IPS DF 6.9 (cell line): ENCODE results near the gene CD52.

ENCODE experiments used
- DNase-seq: peaks from one replicate; pipeline ENCODE4 v3.0.0-alpha.2; 2013; ENCODE audit warnings: low read depth, low spot score
- H3K27ac ChIP-seq: one replicate; pipeline ENCODE4 v1.5.1; 2013; ENCODE audit warnings: low read length, control low read depth
- H3K27me3 ChIP-seq: 2 replicates; pipeline ENCODE4 v1.6.1; 2013; ENCODE audit warnings: mild to moderate bottlenecking, low read length; ENCODE audit not compliant: control insufficient read depth, insufficient read depth
- H3K36me3 ChIP-seq: 2 replicates; pipeline ENCODE4 v1.6.1; 2013; ENCODE audit warnings: low read length; ENCODE audit not compliant: control insufficient read depth, insufficient read depth
- H3K4me1 ChIP-seq: 2 replicates; pipeline ENCODE4 v1.6.1; 2013; ENCODE audit warnings: low read length; ENCODE audit not compliant: control insufficient read depth, insufficient read depth
- H3K4me3 ChIP-seq: 2 replicates; pipeline ENCODE4 v1.5.1; 2013; ENCODE audit warnings: mild to moderate bottlenecking, low read length
- H3K9me3 ChIP-seq: 2 replicates; pipeline ENCODE4 v1.6.1; 2013; ENCODE audit warnings: low read length, inconsistent platforms; ENCODE audit not compliant: control insufficient read depth, insufficient read depth
- WGBS: extraction: QIAGEN DNeasy Blood & Tissue Kit; methylation state at CpG from one replicate; pipeline ENCODE4 v1.1.7; 2013; ENCODE audit warnings: mixed read lengths, missing lambda C conversion rate; ENCODE audit not compliant: insufficient read length, insufficient coverage; 5-methylcytosine and 5-hydroxymethylcytosine counted together

CD52 gene

DNA sequence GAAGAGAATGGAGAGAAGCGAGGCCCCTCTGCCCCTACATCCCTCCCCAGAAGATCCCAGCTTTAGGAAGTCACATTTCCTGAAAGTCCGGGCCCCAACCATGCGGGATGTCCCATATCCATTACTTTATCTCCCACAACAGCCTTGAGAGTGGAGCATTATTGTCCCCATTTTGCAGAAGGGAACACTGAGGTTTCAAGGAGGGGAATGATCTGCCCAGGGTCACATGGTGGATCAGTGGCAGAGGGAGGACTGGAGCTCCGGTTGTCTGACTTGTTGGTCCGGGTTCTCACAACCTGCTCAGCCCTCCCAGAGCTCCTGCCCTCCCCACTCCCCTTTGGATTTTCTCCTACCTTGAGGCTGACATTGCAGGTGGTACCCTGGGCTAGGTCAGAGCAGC is 38.3 kb downstream of the CD52 start:
- no peaks in the 10 kb centered on the region for H3K36me3 ChIP-seq
- no CpG with 5 or more reads among the region's 5 CpGs for WGBS
- no peak for DNase-seq
- H3K9me3 ChIP-seq, result no peaks in the 10 kb centered on the region
- no peaks in the 10 kb centered on the region for H3K27me3 ChIP-seq
- peaks cover 2% of the 10 kb centered on the region; the same call in 1 of the 2 replicates for H3K4me1 ChIP-seq
- no peak overlapping the region for H3K4me3 ChIP-seq
- no peak overlapping the region for H3K27ac ChIP-seq

DNA sequence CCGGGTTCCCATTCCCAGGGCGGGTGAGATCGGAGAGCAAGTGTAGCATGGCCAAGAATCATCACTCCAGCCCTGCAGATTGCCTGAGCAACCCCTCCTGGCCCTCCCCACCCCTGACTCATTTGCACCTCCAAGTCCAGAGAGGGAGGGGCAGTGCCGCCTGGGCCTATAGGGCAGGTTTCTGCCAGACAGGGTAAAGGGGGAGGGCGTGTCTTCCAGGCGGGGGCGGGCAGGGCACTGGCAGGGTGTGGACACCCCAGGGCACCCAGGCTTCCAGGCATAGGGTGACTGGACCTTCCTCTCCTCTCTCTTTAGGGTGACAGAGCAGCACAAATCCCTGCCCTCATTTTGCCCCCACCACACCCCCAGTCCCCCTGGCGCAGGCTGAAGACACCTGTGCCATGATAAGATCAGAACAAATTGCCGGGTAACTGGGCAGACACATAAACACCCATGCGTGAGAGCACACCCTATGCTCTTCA is 39.4 kb downstream of the CD52 start:
- no peak for DNase-seq
- WGBS, result no CpG with 5 or more reads among the region's 10 CpGs

GRCh38 chr1:26358411-26359384 is 40.9 kb downstream of the CD52 start:
- Histone ChIP-seq H3K9me3 (no peaks in the 10 kb centered on the region), H3K27ac (no peak overlapping the region), H3K4me1 (peaks cover 2% of the 10 kb centered on the region; the same call in 1 of the 2 replicates), H3K36me3 (no peaks in the 10 kb centered on the region), H3K4me3 (no peak overlapping the region), H3K27me3 (no peaks in the 10 kb centered on the region)
- no peak for DNase-seq
- WGBS, result no CpG with 5 or more reads among the region's 15 CpGs

More for the DNA sequence above, 39.4 kb downstream of the CD52 start:
- H3K4me3 ChIP-seq, result no peak overlapping the region
- H3K27me3 ChIP-seq, result no peaks in the 10 kb centered on the region
- H3K36me3 ChIP-seq, result no peaks in the 10 kb centered on the region
- H3K4me1 ChIP-seq, result peaks cover 2% of the 10 kb centered on the region; the same call in 1 of the 2 replicates
- H3K27ac ChIP-seq, result no peak overlapping the region
- H3K9me3 ChIP-seq, result no peaks in the 10 kb centered on the region

GRCh38 chr1:26359981-26360806 is 42.4 kb downstream of the CD52 start:
- no peaks in the 10 kb centered on the region for H3K9me3 ChIP-seq
- H3K4me3 ChIP-seq, result peak overlapping the region; percentile 27; the same call in 1 of the 2 replicates
- H3K36me3 ChIP-seq, result no peaks in the 10 kb centered on the region
- WGBS, result no CpG with 5 or more reads among the region's 67 CpGs
- H3K4me1 ChIP-seq, result peaks cover 2% of the 10 kb centered on the region; the same call in 1 of the 2 replicates
- no peak for DNase-seq
- no peaks in the 10 kb centered on the region for H3K27me3 ChIP-seq
- H3K27ac ChIP-seq, result no peak overlapping the region

- Histone ChIP-seq H3K36me3 (no peaks in the 10 kb centered on the region), H3K27ac (no peak overlapping the region), H3K4me1 (peaks cover 2% of the 10 kb centered on the region; the same call in 1 of the 2 replicates), H3K4me3 (peak overlapping the region; percentile 27; the same call in 1 of the 2 replicates), H3K27me3 (no peaks in the 10 kb centered on the region), H3K9me3 (no peaks in the 10 kb centered on the region)
- no CpG with 5 or more reads among the region's 27 CpGs for WGBS
- no peak for DNase-seq
Measured at GRCh38 chr1:26360807-26361604, 43.2 kb downstream of the CD52 start.

DNA sequence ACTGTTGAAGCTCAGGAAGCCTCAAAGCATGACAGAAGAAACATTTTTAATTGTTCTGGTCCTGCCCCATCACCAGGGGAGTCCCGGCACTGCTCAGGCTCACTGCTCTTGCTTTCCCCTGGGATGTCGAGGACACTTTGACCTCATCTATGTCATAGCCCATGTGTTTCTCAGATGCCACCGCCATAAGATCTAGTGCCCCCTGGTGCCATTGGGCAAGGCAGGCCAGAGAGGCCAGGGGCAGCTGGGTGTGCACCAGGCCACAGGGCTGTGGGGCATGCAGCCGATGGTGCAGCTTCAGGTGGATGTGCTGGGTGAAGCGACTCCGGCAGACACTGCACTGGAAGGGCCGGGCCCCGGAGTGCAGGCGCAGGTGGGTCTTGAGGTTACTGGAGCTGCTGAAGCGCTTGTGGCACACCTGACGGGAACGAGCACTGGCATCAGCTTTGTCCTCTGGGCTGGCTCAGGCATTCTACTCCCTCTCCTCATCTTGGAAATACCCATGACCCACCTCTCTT is 43.9 kb downstream of the CD52 start:
- Histone ChIP-seq H3K9me3 (no peaks in the 10 kb centered on the region), H3K27me3 (no peaks in the 10 kb centered on the region), H3K36me3 (no peaks in the 10 kb centered on the region), H3K27ac (no peak overlapping the region), H3K4me1 (peaks cover 2% of the 10 kb centered on the region; the same call in 1 of the 2 replicates), H3K4me3 (no peak overlapping the region)
- no peak for DNase-seq
- WGBS, result no CpG with 5 or more reads among the region's 12 CpGs

GRCh38 chr1:26362331-26362730 is 44.6 kb downstream of the CD52 start:
- Histone ChIP-seq H3K27ac (no peak overlapping the region), H3K4me1 (peaks cover 2% of the 10 kb centered on the region; the same call in 1 of the 2 replicates), H3K4me3 (no peak overlapping the region), H3K9me3 (no peaks in the 10 kb centered on the region), H3K36me3 (no peaks in the 10 kb centered on the region), H3K27me3 (no peaks in the 10 kb centered on the region)
- DNase-seq, result no peak
- no CpG with 5 or more reads among the region's 3 CpGs for WGBS

GRCh38 chr1:26363549-26364448 is 46.0 kb downstream of the CD52 start:
- Histone ChIP-seq H3K27ac (no peak overlapping the region), H3K4me1 (peaks cover 2% of the 10 kb centered on the region; the same call in 1 of the 2 replicates), H3K27me3 (no peaks in the 10 kb centered on the region), H3K4me3 (no peak overlapping the region), H3K9me3 (no peaks in the 10 kb centered on the region), H3K36me3 (no peaks in the 10 kb centered on the region)
- DNase-seq, result peak; percentile 67
- WGBS, result no CpG with 5 or more reads among the region's 26 CpGs

- DNase-seq, result no peak
- H3K27ac ChIP-seq, result no peak overlapping the region
- no peak overlapping the region for H3K4me3 ChIP-seq
- no peaks in the 10 kb centered on the region for H3K27me3 ChIP-seq
- no peaks in the 10 kb centered on the region for H3K9me3 ChIP-seq
- H3K4me1 ChIP-seq, result no peaks in the 10 kb centered on the region
- WGBS, result no CpG with 5 or more reads among the region's 9 CpGs
- no peaks in the 10 kb centered on the region for H3K36me3 ChIP-seq
Measured at GRCh38 chr1:26364956-26365355, 47.2 kb downstream of the CD52 start.
